WTC11 (cell line): Measurements from ENCODE around the gene CDYL.

Source experiments
- CREB1 ChIP-seq: sonication (generic); formaldehyde crosslinking; IDR thresholded peaks from 2 replicates; pipeline ENCODE4 v1.8.0; 2023; ENCODE audit warnings: mild to moderate bottlenecking, missing genetic modification reagents
- ETV6 ChIP-seq: sonication (generic); formaldehyde crosslinking; IDR thresholded peaks from 2 replicates; pipeline ENCODE4 v1.8.1; 2022; ENCODE audit warnings: mild to moderate bottlenecking, missing genetic modification reagents
- RELA ChIP-seq: sonication (generic); formaldehyde crosslinking; IDR thresholded peaks from 2 replicates; pipeline ENCODE4 v1.8.1; 2022; ENCODE audit warnings: missing genetic modification reagents, mild to moderate bottlenecking, borderline replicate concordance
- SMAD3 ChIP-seq: sonication (generic); formaldehyde crosslinking; IDR thresholded peaks from 2 replicates; pipeline ENCODE4 v1.8.0; 2022; ENCODE audit warnings: missing genetic modification reagents, mild to moderate bottlenecking, borderline replicate concordance
- ZNF263 ChIP-seq: sonication (generic); formaldehyde crosslinking; IDR thresholded peaks from 2 replicates; pipeline ENCODE4 v1.8.1; 2022; ENCODE audit warnings: low read depth, mild to moderate bottlenecking, moderate library complexity, missing genetic modification reagents

DNA sequence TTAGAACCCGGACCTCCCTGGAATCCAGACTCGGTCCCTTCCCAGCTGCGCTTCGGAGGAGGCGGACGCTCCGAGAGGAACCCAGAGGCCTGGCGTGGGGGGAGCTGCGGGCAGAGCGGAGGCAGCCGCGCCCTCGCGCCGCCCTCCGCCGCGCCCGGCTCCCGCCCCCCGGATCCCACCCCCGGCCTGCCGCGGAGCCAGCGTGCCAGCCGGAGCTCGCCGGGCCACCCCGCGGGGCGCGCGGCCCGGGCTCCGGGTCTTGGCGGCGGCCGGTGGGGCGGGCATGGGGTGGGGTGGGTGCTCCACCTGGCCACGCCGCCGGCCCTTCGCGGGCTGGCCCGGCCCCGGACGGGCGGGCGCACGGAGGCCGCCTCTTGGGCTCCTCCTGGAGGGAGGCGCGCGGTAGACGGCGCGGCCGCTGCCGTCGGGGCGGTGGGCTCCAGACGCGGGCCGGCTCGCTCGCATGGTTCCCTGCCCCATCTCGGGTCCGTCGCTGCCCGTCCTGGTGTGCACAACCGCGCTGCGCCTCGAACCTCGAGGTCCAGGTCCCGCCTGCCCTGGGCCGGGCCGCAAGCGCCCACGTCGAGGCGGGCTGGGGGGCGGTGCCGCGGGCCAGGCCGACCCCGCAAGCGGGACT lies 592 bp upstream of the CDYL start:
- no peak for TF ChIP-seq SMAD3 (CRISPR knock-in tag)
- no peak for TF ChIP-seq ZNF263 (CRISPR knock-in tag)
- no peak for TF ChIP-seq CREB1
- no peak for TF ChIP-seq RELA
- TF ChIP-seq ETV6 (CRISPR knock-in tag) = no peak
